HG02678 (cell line): ENCODE measurements around the gene PARD6B.
"Not testable (repeated sequence)": the region's sequence is repeated elsewhere in the genome, so short reads cannot be mapped to it uniquely, and the experiment has no call there.

Experiments used
- ATAC-seq: cut with Tn5 transposase; IDR thresholded peaks from one replicate; pipeline ENCODE4 v1.9.1; 2021; ENCODE audit warnings: mild to moderate bottlenecking, moderate library complexity; ENCODE audit not compliant: unreplicated experiment

Gene PARD6B

GRCh38 chr20:50769551-50770085 is 38.2 kb downstream of the PARD6B start:
- not testable (repeated sequence) for ATAC-seq

GRCh38 chr20:50771419-50772080 is 40.2 kb downstream of the PARD6B start:
- not testable (repeated sequence) for ATAC-seq

GRCh38 chr20:50772420-50773185 is 41.2 kb downstream of the PARD6B start:
- ATAC-seq = no peak

- ATAC-seq = no peak
Observed at GRCh38 chr20:50774515-50774914, 43.1 kb downstream of the PARD6B start.

- ATAC-seq = no peak
Observed at GRCh38 chr20:50776122-50776817, 44.9 kb downstream of the PARD6B start.

GRCh38 chr20:50777373-50777772 is 46.0 kb downstream of the PARD6B start:
- ATAC-seq = no peak

GRCh38 chr20:50778994-50779393 is 47.6 kb downstream of the PARD6B start:
- ATAC-seq = not testable (repeated sequence)

GRCh38 chr20:50783390-50783789 is 52.0 kb downstream of the PARD6B start:
- ATAC-seq = no peak

GRCh38 chr20:50783903-50784302 is 52.5 kb downstream of the PARD6B start:
- ATAC-seq = no peak

- ATAC-seq = no peak
Observed at GRCh38 chr20:50784464-50784863, 53.1 kb downstream of the PARD6B start.

- no peak for ATAC-seq
Observed at GRCh38 chr20:50786703-50787102, 55.3 kb downstream of the PARD6B start.

- no peak for ATAC-seq
Observed at GRCh38 chr20:50787181-50787580, 55.8 kb downstream of the PARD6B start.

GRCh38 chr20:50788045-50788991 is 56.9 kb downstream of the PARD6B start:
- no peak for ATAC-seq

GRCh38 chr20:50789968-50790650 is 58.7 kb downstream of the PARD6B start:
- no peak for ATAC-seq

GRCh38 chr20:50790651-50791277 is 59.4 kb downstream of the PARD6B start:
- ATAC-seq = peak; percentile 61

- ATAC-seq = no peak
Observed at GRCh38 chr20:50792708-50793574, 61.6 kb downstream of the PARD6B start.

- ATAC-seq = not testable (repeated sequence)
Observed at GRCh38 chr20:50793575-50794016, 62.2 kb downstream of the PARD6B start.

- no peak for ATAC-seq
Observed at GRCh38 chr20:50794181-50794845, 62.9 kb downstream of the PARD6B start.
